GM23338 (cell line): Measurements from ENCODE around the gene ZNF746. TPM values are rescaled to one million over a fixed set of nuclear protein-coding genes. Genes with fewer than 3 reads are reported as not detected.

Experiments used
- ATAC-seq: fragments of 200-7000 bp; cut with Tn5 transposase; 3 replicates; pipeline ENCODE4 v1.9.1; 2020
- DNase-seq: peaks from one replicate; pipeline ENCODE4 v3.0.0-alpha.2; 2015; ENCODE audit warnings: low spot score
- H2AFZ ChIP-seq: fragments of 200-600 bp; sonication (generic); 2 replicates; pipeline ENCODE4 v1.8.0; 2016; ENCODE audit warnings: antibody characterized with exemption, mild to moderate bottlenecking, moderate library complexity
- H3F3A ChIP-seq: fragments of 200-600 bp; sonication (generic); replicated peaks from 2 replicates; pipeline ENCODE4 v1.8.0; 2017; ENCODE audit warnings: antibody characterized with exemption, mixed run types, low read depth
- H3K27ac ChIP-seq: fragments of 200-600 bp; sonication (generic); 2 replicates; pipeline ENCODE4 v1.6.1; 2016; ENCODE audit warnings: low read depth
- H3K27me3 ChIP-seq: fragments of 200-600 bp; sonication (generic); 2 replicates; pipeline ENCODE4 v1.8.0; 2016; ENCODE audit warnings: mild to moderate bottlenecking, mixed run types, moderate library complexity; ENCODE audit not compliant: insufficient read depth
- H3K36me3 ChIP-seq: fragments of 200-600 bp; sonication (generic); 2 replicates; pipeline ENCODE4 v1.8.0; 2016; ENCODE audit warnings: mild to moderate bottlenecking; ENCODE audit not compliant: insufficient read depth
- H3K4me1 ChIP-seq: fragments of 200-600 bp; sonication (generic); 2 replicates; pipeline ENCODE4 v1.8.0; 2016; ENCODE audit warnings: mild to moderate bottlenecking, moderate library complexity; ENCODE audit not compliant: insufficient read depth
- H3K4me2 ChIP-seq: fragments of 200-600 bp; sonication (generic); 2 replicates; pipeline ENCODE4 v1.7.1; 2017; ENCODE audit warnings: mixed run types
- H3K4me3 ChIP-seq: fragments of 200-600 bp; sonication (generic); 2 replicates; pipeline ENCODE4 v1.6.1; 2016; ENCODE audit warnings: mixed run types
- H3K79me2 ChIP-seq: fragments of 200-600 bp; sonication (generic); replicated peaks from 2 replicates; pipeline ENCODE4 v1.8.0; 2017; ENCODE audit warnings: mild to moderate bottlenecking; ENCODE audit not compliant: insufficient read depth
- H3K9me2 ChIP-seq: fragments of 200-600 bp; sonication (generic); 2 replicates; pipeline ENCODE4 v1.8.0; 2017; ENCODE audit not compliant: insufficient read depth
- H4K20me1 ChIP-seq: fragments of 200-600 bp; sonication (generic); replicated peaks from 2 replicates; pipeline ENCODE4 v1.8.0; 2017; ENCODE audit warnings: mild to moderate bottlenecking; ENCODE audit not compliant: insufficient read depth
- H3K27ac Mint-ChIP-seq: 2 replicates; pipeline ENCODE4 v1.8.0; 2020; ENCODE audit warnings: inconsistent platforms, mild to moderate bottlenecking, moderate library complexity, mixed read lengths
- H3K27me3 Mint-ChIP-seq: 3 replicates; pipeline ENCODE4 v1.8.0; 2022; ENCODE audit warnings: low read depth, mild to moderate bottlenecking, moderate library complexity, mixed read lengths, inconsistent platforms; ENCODE audit not compliant: insufficient read depth, poor library complexity
- H3K36me3 Mint-ChIP-seq: 3 replicates; pipeline ENCODE4 v1.8.0; 2021; ENCODE audit warnings: low read depth, mild to moderate bottlenecking, inconsistent platforms, moderate library complexity, mixed read lengths
- H3K4me1 Mint-ChIP-seq: 3 replicates; pipeline ENCODE4 v1.8.0; 2020; ENCODE audit warnings: mild to moderate bottlenecking, inconsistent platforms, mixed read lengths
- H3K4me3 Mint-ChIP-seq: 3 replicates; pipeline ENCODE4 v1.8.0; 2021; ENCODE audit warnings: moderate library complexity, mild to moderate bottlenecking, inconsistent platforms, mixed read lengths
- H3K9me3 Mint-ChIP-seq: 3 replicates; pipeline ENCODE4 v1.8.0; 2020; ENCODE audit warnings: moderate library complexity, mild to moderate bottlenecking, inconsistent platforms, mixed read lengths
- EZH2 ChIP-seq: fragments of 200-600 bp; sonication (generic); IDR thresholded peaks from one replicate; pipeline ENCODE4 v1.8.0; 2017; ENCODE audit warnings: antibody characterized with exemption, mild to moderate bottlenecking, low read depth; ENCODE audit not compliant: unreplicated experiment
- EZH2phosphoT487 ChIP-seq: fragments of 200-600 bp; sonication (generic); IDR thresholded peaks from one replicate; pipeline ENCODE4 v1.8.1; 2018; ENCODE audit warnings: antibody characterized with exemption; ENCODE audit not compliant: unreplicated experiment
- NANOG ChIP-seq: IDR thresholded peaks from 2 replicates; pipeline ENCODE4 v1.6.1; 2016; ENCODE audit warnings: antibody characterized with exemption, borderline replicate concordance
- polyA plus RNA-seq: library from polyadenylated mRNA; unstranded; fragments of >200 nt; fragmentation: Nextera tagmentation; extraction: Ambion mirVana; gene quantifications from 2 replicates; pipeline ENCODE4 v1.2.1, GENCODE V29; 2016
- total RNA-seq: library from RNA; depleted of rRNA; stranded (reverse); fragments of >200 nt; shearing (Covaris generic); gene quantifications from 2 replicates; pipeline ENCODE4 v1.2.3, GENCODE V29; 2014
- TF ChIP-seq, protein P1 (sequence below): fragments of 250-450 bp; sonication (Bioruptor Pico); IDR thresholded peaks from 2 replicates; pipeline ENCODE4 v1.5.0; 2020; ENCODE audit warnings: mild to moderate bottlenecking, moderate library complexity
- TF ChIP-seq, protein P2 (sequence below): IDR thresholded peaks from 2 replicates; pipeline ENCODE4 v1.6.1; 2016; ENCODE audit warnings: antibody characterized with exemption
- TF ChIP-seq, protein P3 (sequence below): IDR thresholded peaks from one replicate; pipeline ENCODE4 v1.6.1; 2018; ENCODE audit warnings: antibody characterized with exemption; ENCODE audit not compliant: unreplicated experiment

The ZNF746 gene
- total and polyA plus RNA-seq, 2 experiments from 2014 or later: 10.0 to 18.6 TPM

DNA sequence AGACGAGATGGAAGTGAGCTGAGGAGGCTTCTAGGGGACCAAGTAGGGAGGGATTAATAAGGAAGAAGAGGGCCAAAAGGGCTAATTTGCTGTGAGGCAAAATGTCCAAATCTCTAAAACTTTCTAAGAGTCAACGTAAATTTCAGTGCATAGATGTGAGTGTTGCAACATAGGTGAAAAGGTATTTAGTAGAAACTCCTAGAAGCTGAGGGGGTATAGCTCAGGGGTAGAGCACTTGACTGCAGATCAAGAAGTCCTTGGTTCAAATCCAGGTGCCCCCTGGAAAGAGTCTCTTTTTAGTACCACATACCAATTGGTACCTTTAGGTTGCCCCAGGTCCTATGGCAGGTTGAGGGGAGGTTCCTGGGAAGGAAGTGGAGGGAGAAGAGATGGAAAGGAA lies 48.7 kb upstream of the ZNF746 start (continued):
- TF ChIP-seq, protein P1, sequence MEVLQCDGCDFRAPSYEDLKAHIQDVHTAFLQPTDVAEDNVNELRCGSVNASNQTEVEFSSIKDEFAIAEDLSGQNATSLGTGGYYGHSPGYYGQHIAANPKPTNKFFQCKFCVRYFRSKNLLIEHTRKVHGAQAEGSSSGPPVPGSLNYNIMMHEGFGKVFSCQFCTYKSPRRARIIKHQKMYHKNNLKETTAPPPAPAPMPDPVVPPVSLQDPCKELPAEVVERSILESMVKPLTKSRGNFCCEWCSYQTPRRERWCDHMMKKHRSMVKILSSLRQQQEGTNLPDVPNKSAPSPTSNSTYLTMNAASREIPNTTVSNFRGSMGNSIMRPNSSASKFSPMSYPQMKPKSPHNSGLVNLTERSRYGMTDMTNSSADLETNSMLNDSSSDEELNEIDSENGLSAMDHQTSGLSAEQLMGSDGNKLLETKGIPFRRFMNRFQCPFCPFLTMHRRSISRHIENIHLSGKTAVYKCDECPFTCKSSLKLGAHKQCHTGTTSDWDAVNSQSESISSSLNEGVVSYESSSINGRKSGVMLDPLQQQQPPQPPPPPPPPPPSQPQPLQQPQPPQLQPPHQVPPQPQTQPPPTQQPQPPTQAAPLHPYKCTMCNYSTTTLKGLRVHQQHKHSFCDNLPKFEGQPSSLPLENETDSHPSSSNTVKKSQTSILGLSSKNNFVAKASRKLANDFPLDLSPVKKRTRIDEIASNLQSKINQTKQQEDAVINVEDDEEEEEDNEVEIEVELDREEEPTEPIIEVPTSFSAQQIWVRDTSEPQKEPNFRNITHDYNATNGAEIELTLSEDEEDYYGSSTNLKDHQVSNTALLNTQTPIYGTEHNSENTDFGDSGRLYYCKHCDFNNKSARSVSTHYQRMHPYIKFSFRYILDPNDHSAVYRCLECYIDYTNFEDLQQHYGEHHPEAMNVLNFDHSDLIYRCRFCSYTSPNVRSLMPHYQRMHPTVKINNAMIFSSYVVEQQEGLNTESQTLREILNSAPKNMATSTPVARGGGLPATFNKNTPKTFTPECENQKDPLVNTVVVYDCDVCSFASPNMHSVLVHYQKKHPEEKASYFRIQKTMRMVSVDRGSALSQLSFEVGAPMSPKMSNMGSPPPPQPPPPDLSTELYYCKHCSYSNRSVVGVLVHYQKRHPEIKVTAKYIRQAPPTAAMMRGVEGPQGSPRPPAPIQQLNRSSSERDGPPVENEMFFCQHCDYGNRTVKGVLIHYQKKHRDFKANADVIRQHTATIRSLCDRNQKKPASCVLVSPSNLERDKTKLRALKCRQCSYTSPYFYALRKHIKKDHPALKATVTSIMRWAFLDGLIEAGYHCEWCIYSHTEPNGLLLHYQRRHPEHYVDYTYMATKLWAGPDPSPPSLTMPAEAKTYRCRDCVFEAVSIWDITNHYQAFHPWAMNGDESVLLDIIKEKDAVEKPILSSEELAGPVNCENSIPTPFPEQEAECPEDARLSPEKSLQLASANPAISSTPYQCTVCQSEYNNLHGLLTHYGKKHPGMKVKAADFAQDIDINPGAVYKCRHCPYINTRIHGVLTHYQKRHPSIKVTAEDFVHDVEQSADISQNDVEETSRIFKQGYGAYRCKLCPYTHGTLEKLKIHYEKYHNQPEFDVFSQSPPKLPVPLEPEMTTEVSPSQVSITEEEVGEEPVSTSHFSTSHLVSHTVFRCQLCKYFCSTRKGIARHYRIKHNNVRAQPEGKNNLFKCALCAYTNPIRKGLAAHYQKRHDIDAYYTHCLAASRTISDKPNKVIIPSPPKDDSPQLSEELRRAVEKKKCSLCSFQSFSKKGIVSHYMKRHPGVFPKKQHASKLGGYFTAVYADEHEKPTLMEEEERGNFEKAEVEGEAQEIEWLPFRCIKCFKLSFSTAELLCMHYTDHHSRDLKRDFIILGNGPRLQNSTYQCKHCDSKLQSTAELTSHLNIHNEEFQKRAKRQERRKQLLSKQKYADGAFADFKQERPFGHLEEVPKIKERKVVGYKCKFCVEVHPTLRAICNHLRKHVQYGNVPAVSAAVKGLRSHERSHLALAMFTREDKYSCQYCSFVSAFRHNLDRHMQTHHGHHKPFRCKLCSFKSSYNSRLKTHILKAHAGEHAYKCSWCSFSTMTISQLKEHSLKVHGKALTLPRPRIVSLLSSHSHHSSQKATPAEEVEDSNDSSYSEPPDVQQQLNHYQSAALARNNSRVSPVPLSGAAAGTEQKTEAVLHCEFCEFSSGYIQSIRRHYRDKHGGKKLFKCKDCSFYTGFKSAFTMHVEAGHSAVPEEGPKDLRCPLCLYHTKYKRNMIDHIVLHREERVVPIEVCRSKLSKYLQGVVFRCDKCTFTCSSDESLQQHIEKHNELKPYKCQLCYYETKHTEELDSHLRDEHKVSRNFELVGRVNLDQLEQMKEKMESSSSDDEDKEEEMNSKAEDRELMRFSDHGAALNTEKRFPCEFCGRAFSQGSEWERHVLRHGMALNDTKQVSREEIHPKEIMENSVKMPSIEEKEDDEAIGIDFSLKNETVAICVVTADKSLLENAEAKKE (CRISPR knock-in tag): no peak
- no peak for TF ChIP-seq NANOG

DNA sequence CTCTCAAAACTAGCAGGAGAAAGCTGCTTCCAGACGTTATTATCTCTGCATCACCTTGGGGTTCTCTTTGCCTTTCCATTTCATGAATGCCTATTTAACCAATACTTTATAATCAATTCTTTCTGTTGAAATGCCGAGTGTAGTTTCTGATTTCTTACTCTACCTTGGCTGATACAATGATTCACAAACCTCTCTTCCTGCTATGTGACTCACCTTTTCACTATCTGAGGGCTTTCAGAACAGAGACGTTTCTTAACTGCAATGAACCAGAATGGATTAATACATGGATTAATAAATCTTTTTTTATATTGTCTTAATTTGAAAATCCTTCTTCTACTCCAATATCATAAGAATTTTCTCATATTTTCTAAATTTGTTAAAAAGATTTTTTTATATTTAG lies 46.4 kb upstream of the ZNF746 start:
- Histone ChIP-seq H3K27me3 (no peaks in the 10 kb centered on the region), H3K4me3 (no peak overlapping the region), H3K79me2 (no peaks in the 10 kb centered on the region), H3K9me2 (no peaks in the 10 kb centered on the region), H2AFZ (no peak overlapping the region), H3K27ac (no peak overlapping the region), H4K20me1 (no peaks in the 10 kb centered on the region), H3K4me1 (no peaks in the 10 kb centered on the region), H3F3A (no peaks in the 10 kb centered on the region), H3K4me2 (no peak overlapping the region), H3K36me3 (no peaks in the 10 kb centered on the region)
- Mint-ChIP-seq H3K36me3 (peaks cover 45% of the 10 kb centered on the region), H3K9me3 (peaks cover 27% of the 10 kb centered on the region), H3K27me3 (no peaks in the 10 kb centered on the region), H3K27ac (no peak overlapping the region), H3K4me1 (no peaks in the 10 kb centered on the region), H3K4me3 (no peak overlapping the region)
- no peak for TF ChIP-seq NANOG
- no peak for TF ChIP-seq EZH2phosphoT487
- TF ChIP-seq, protein P2, sequence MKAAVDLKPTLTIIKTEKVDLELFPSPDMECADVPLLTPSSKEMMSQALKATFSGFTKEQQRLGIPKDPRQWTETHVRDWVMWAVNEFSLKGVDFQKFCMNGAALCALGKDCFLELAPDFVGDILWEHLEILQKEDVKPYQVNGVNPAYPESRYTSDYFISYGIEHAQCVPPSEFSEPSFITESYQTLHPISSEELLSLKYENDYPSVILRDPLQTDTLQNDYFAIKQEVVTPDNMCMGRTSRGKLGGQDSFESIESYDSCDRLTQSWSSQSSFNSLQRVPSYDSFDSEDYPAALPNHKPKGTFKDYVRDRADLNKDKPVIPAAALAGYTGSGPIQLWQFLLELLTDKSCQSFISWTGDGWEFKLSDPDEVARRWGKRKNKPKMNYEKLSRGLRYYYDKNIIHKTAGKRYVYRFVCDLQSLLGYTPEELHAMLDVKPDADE: no peak
- TF ChIP-seq, protein P3, sequence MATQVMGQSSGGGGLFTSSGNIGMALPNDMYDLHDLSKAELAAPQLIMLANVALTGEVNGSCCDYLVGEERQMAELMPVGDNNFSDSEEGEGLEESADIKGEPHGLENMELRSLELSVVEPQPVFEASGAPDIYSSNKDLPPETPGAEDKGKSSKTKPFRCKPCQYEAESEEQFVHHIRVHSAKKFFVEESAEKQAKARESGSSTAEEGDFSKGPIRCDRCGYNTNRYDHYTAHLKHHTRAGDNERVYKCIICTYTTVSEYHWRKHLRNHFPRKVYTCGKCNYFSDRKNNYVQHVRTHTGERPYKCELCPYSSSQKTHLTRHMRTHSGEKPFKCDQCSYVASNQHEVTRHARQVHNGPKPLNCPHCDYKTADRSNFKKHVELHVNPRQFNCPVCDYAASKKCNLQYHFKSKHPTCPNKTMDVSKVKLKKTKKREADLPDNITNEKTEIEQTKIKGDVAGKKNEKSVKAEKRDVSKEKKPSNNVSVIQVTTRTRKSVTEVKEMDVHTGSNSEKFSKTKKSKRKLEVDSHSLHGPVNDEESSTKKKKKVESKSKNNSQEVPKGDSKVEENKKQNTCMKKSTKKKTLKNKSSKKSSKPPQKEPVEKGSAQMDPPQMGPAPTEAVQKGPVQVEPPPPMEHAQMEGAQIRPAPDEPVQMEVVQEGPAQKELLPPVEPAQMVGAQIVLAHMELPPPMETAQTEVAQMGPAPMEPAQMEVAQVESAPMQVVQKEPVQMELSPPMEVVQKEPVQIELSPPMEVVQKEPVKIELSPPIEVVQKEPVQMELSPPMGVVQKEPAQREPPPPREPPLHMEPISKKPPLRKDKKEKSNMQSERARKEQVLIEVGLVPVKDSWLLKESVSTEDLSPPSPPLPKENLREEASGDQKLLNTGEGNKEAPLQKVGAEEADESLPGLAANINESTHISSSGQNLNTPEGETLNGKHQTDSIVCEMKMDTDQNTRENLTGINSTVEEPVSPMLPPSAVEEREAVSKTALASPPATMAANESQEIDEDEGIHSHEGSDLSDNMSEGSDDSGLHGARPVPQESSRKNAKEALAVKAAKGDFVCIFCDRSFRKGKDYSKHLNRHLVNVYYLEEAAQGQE: no peak
- TF ChIP-seq EZH2: no peak
- no peak for ATAC-seq
- DNase-seq: no peak
